ENCODE results near the gene USP7.

USP7 gene

GRCh38 chr16:8887952-8888560, 75.7 kb downstream of the USP7 start:
- no peak overlapping the region for H3K4me3 ChIP-seq (replicated peaks; ENCODE audit: insufficient read depth, low read length)
- no peak for DNase-seq (ENCODE audit: low read depth in 1 of 2, low spot score in 1 of 2)
- TF ChIP-seq REST (IDR thresholded peaks at IDR 0.05; ENCODE audit: insufficient replicate concordance, low read depth) (no peak), POLR2AphosphoS5 (IDR thresholded peaks at IDR 0.05; ENCODE audit: low read depth) (no peak), CTCF (IDR thresholded peaks at IDR 0.05; ENCODE audit: insufficient read depth, low read length) (no peak), GABPA (IDR thresholded peaks at IDR 0.05; ENCODE audit: low read depth) (no peak), SPI1 (IDR thresholded peaks at IDR 0.05; ENCODE audit: borderline replicate concordance, low read depth) (no peak)
- no peak overlapping the region for H3K27ac ChIP-seq (replicated peaks)
- peaks cover 17% of the 10 kb centered on the region for H3K27me3 ChIP-seq (ENCODE audit: insufficient read depth, poor library complexity, severe bottlenecking)

- Histone ChIP-seq H3K4me3 (replicated peaks; ENCODE audit: insufficient read depth, low read length) (no peak overlapping the region), H3K27ac (replicated peaks) (no peak overlapping the region), H3K27me3 (ENCODE audit: insufficient read depth, poor library complexity, severe bottlenecking) (peaks cover 17% of the 10 kb centered on the region)
- no peak for DNase-seq (ENCODE audit: low read depth in 1 of 2, low spot score in 1 of 2)
- TF ChIP-seq CTCF (IDR thresholded peaks at IDR 0.05; ENCODE audit: insufficient read depth, low read length) (no peak), POLR2AphosphoS5 (IDR thresholded peaks at IDR 0.05; ENCODE audit: low read depth) (no peak; the same call in 1 of the 2 replicates), GABPA (IDR thresholded peaks at IDR 0.05; ENCODE audit: low read depth) (no peak), SPI1 (IDR thresholded peaks at IDR 0.05; ENCODE audit: borderline replicate concordance, low read depth) (no peak), REST (IDR thresholded peaks at IDR 0.05; ENCODE audit: insufficient replicate concordance, low read depth) (no peak)
Measured at GRCh38 chr16:8887431-8887765, 76.3 kb downstream of the USP7 start.

GRCh38 chr16:8886593-8887430, 76.9 kb downstream of the USP7 start:
- Histone ChIP-seq H3K4me3 (replicated peaks; ENCODE audit: insufficient read depth, low read length) (no peak overlapping the region), H3K27ac (replicated peaks) (no peak overlapping the region), H3K27me3 (ENCODE audit: insufficient read depth, poor library complexity, severe bottlenecking) (peaks cover 17% of the 10 kb centered on the region)
- TF ChIP-seq SPI1 (IDR thresholded peaks at IDR 0.05; ENCODE audit: borderline replicate concordance, low read depth), result no peak
- DNase-seq (ENCODE audit: low read depth in 1 of 2, low spot score in 1 of 2), result no peak

- Histone ChIP-seq H3K27me3 (ENCODE audit: insufficient read depth, poor library complexity, severe bottlenecking) (peaks cover 17% of the 10 kb centered on the region), H3K27ac (replicated peaks) (no peak overlapping the region), H3K4me3 (replicated peaks; ENCODE audit: insufficient read depth, low read length) (no peak overlapping the region)
- TF ChIP-seq POLR2AphosphoS5 (IDR thresholded peaks at IDR 0.05; ENCODE audit: low read depth) (no peak), GABPA (IDR thresholded peaks at IDR 0.05; ENCODE audit: low read depth) (no peak), REST (IDR thresholded peaks at IDR 0.05; ENCODE audit: insufficient replicate concordance, low read depth) (no peak), CTCF (IDR thresholded peaks at IDR 0.05; ENCODE audit: insufficient read depth, low read length) (no peak), SPI1 (IDR thresholded peaks at IDR 0.05; ENCODE audit: borderline replicate concordance, low read depth) (no peak)
- no peak for DNase-seq (ENCODE audit: low read depth in 1 of 2, low spot score in 1 of 2)
Measured at GRCh38 chr16:8885674-8886592, 77.8 kb downstream of the USP7 start.

Data from HL-60 (cell line).